ENCODE measurements around the gene TCEAL4.

DNA sequence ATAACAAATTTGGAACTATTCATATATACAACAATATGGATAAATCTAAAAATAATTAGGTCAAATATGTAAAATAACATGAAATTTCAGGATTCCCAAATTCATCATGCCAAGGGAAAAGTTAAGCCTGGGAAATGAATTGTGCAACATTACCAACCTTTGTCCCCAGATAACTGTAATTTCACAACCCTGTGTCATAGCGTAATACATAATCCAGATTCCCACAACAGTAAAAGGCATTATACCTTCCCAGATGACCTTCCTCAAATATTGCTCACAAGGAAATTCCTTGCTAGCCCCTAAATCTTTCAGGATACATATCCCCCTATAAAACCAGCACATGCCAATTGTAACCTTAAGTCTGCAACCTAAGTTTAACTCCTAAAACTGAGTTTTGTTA lies 33.1 kb upstream of the TCEAL4 start:
- TF ChIP-seq, protein P1, sequence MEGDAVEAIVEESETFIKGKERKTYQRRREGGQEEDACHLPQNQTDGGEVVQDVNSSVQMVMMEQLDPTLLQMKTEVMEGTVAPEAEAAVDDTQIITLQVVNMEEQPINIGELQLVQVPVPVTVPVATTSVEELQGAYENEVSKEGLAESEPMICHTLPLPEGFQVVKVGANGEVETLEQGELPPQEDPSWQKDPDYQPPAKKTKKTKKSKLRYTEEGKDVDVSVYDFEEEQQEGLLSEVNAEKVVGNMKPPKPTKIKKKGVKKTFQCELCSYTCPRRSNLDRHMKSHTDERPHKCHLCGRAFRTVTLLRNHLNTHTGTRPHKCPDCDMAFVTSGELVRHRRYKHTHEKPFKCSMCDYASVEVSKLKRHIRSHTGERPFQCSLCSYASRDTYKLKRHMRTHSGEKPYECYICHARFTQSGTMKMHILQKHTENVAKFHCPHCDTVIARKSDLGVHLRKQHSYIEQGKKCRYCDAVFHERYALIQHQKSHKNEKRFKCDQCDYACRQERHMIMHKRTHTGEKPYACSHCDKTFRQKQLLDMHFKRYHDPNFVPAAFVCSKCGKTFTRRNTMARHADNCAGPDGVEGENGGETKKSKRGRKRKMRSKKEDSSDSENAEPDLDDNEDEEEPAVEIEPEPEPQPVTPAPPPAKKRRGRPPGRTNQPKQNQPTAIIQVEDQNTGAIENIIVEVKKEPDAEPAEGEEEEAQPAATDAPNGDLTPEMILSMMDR (IDR thresholded peaks at IDR 0.05), result no peak
- TF ChIP-seq POLR2A (IDR thresholded peaks at IDR 0.05) (no peak), EP300 (IDR thresholded peaks at IDR 0.05) (no peak)
